ENCODE measurements around the gene NPC2. TPM values are rescaled to one million over a fixed set of nuclear protein-coding genes. Genes with fewer than 3 reads are reported as not detected.

NPC2 gene
- total RNA-seq, 1 experiment from 2014 or later: 141 TPM

DNA sequence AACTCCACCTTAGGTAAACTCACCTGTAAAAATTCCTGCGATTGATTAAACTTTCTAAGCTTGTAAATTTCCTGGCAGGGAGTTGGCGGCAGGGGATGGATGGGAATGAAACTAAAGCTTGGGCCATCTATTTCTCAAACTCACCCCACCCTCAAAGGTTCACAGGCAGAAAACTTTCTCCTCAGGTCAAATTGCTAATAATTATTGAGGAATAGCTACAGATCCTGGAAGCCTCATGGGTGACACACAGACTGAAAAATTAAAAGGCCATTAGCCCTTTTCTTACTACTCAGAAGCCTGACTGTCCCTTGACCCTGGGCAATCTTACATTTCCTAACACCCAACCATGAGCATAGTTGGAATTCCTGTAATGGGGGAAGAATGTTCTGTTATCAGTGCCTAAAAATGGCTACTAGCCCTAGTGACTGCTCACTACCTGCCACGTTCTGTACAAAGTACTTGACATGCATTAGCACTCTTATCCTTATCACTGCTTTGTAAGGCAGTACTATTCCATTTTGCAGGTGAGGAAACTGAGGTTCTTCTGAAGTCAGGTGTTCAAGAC, 54.7 kb downstream of the NPC2 start:
- ChIA-PET CTCF (no interaction called here), POLR2A (no interaction called here)
- ATAC-seq: no peak
- DNase-seq (ENCODE audit: low read depth, low spot score): no peak
- in situ Hi-C loops (cut with HindIII; ENCODE audit: low pct_unique_long_range_greater_than_20kb, low sequenced_read_pairs): no loop called here
- intact Hi-C loops (cut with micrococcal nuclease; ENCODE audit: unreplicated experiment): no loop called here
- no peaks in the 10 kb centered on the region for H3K9me3 ChIP-seq (ENCODE audit: control insufficient read depth, insufficient read depth, low read depth, low read length)
- peaks cover 6% of the 10 kb centered on the region for H3K27me3 ChIP-seq (ENCODE audit: control insufficient read depth, insufficient read depth, low read length)
- H3K36me3 ChIP-seq (ENCODE audit: control insufficient read depth, insufficient read depth, low read length): no peaks in the 10 kb centered on the region
- no peak overlapping the region for H3K27ac ChIP-seq (ENCODE audit: low read length)
- TF ChIP-seq, protein P1, sequence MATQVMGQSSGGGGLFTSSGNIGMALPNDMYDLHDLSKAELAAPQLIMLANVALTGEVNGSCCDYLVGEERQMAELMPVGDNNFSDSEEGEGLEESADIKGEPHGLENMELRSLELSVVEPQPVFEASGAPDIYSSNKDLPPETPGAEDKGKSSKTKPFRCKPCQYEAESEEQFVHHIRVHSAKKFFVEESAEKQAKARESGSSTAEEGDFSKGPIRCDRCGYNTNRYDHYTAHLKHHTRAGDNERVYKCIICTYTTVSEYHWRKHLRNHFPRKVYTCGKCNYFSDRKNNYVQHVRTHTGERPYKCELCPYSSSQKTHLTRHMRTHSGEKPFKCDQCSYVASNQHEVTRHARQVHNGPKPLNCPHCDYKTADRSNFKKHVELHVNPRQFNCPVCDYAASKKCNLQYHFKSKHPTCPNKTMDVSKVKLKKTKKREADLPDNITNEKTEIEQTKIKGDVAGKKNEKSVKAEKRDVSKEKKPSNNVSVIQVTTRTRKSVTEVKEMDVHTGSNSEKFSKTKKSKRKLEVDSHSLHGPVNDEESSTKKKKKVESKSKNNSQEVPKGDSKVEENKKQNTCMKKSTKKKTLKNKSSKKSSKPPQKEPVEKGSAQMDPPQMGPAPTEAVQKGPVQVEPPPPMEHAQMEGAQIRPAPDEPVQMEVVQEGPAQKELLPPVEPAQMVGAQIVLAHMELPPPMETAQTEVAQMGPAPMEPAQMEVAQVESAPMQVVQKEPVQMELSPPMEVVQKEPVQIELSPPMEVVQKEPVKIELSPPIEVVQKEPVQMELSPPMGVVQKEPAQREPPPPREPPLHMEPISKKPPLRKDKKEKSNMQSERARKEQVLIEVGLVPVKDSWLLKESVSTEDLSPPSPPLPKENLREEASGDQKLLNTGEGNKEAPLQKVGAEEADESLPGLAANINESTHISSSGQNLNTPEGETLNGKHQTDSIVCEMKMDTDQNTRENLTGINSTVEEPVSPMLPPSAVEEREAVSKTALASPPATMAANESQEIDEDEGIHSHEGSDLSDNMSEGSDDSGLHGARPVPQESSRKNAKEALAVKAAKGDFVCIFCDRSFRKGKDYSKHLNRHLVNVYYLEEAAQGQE (IDR thresholded peaks at IDR 0.05; ENCODE audit: insufficient read depth in 1 of 2, low read depth in 2 of 2, low read length in 1 of 2): no peak
- TF ChIP-seq POLR2AphosphoS5 (IDR thresholded peaks at IDR 0.05; ENCODE audit: low read depth, low read length) (no peak), TCF7L2 (IDR thresholded peaks at IDR 0.05; ENCODE audit: low read depth, low read length) (no peak), SIN3A (IDR thresholded peaks at IDR 0.05; ENCODE audit: borderline replicate concordance, insufficient read depth, low read depth, low read length) (no peak)
- TF ChIP-seq, protein P2, sequence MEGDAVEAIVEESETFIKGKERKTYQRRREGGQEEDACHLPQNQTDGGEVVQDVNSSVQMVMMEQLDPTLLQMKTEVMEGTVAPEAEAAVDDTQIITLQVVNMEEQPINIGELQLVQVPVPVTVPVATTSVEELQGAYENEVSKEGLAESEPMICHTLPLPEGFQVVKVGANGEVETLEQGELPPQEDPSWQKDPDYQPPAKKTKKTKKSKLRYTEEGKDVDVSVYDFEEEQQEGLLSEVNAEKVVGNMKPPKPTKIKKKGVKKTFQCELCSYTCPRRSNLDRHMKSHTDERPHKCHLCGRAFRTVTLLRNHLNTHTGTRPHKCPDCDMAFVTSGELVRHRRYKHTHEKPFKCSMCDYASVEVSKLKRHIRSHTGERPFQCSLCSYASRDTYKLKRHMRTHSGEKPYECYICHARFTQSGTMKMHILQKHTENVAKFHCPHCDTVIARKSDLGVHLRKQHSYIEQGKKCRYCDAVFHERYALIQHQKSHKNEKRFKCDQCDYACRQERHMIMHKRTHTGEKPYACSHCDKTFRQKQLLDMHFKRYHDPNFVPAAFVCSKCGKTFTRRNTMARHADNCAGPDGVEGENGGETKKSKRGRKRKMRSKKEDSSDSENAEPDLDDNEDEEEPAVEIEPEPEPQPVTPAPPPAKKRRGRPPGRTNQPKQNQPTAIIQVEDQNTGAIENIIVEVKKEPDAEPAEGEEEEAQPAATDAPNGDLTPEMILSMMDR (IDR thresholded peaks at IDR 0.05): no peak
- no peaks in the 10 kb centered on the region for H3K4me1 ChIP-seq (ENCODE audit: control insufficient read depth, insufficient read depth, low read length)
- BruUV-seq (replicated peaks): no TSS peak
- H3K4me3 ChIP-seq (ENCODE audit: low read depth in 2 of 2, low read length in 2 of 2): no peak overlapping the region

DNA sequence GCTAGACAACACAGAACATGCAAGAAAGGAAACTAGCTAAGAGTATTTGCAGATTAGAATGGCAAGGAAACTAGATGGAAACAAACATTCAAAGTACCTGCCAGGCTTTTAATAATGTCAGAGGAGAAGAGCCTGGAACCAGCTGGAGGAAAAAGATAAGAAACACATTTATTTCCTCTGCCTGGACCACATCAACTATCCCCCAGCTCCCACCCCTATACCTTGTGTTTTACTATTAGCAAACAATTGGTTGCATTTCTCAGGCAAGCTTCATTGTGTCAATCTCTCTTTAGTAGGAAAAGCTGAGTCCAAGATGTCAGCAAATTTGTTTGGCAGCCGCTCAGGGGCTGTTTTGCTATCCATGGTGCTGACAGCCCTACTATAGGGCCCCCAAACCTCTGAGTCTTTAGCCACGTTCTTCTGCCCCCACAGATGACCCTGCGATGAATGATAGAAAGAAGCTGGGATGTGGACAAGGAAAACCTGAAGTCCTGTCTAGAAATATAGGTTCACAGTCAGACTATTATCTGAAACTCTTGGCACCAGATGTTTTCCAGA, 55.5 kb downstream of the NPC2 start:
- ATAC-seq: no peak
- in situ Hi-C loops (cut with HindIII; ENCODE audit: low pct_unique_long_range_greater_than_20kb, low sequenced_read_pairs) (no loop called here), intact Hi-C loops (cut with micrococcal nuclease; ENCODE audit: unreplicated experiment) (no loop called here)
- ChIA-PET POLR2A (no interaction called here), CTCF (interaction anchor here (0.6 kb wide), 1 partner anchor 90 kb away, joined by 4 read pairs; no protein-coding TSS in a partner anchor)
- no peak overlapping the region for H3K4me3 ChIP-seq (ENCODE audit: low read depth in 2 of 2, low read length in 2 of 2)
- peaks cover 6% of the 10 kb centered on the region for H3K27me3 ChIP-seq (ENCODE audit: control insufficient read depth, insufficient read depth, low read length)
- H3K9me3 ChIP-seq (ENCODE audit: control insufficient read depth, insufficient read depth, low read depth, low read length): no peaks in the 10 kb centered on the region
- H3K27ac ChIP-seq (ENCODE audit: low read length): no peak overlapping the region
- no peaks in the 10 kb centered on the region for H3K36me3 ChIP-seq (ENCODE audit: control insufficient read depth, insufficient read depth, low read length)
- BruUV-seq (replicated peaks): no TSS peak
- TF ChIP-seq SIN3A (IDR thresholded peaks at IDR 0.05; ENCODE audit: borderline replicate concordance, insufficient read depth, low read depth, low read length) (no peak), TCF7L2 (IDR thresholded peaks at IDR 0.05; ENCODE audit: low read depth, low read length) (no peak), POLR2AphosphoS5 (IDR thresholded peaks at IDR 0.05; ENCODE audit: low read depth, low read length) (no peak)
- TF ChIP-seq, protein P1 (IDR thresholded peaks at IDR 0.05; ENCODE audit: insufficient read depth in 1 of 2, low read depth in 2 of 2, low read length in 1 of 2): peak; percentile 73 to 81
- TF ChIP-seq, protein P2 (IDR thresholded peaks at IDR 0.05): no peak
- H3K4me1 ChIP-seq (ENCODE audit: control insufficient read depth, insufficient read depth, low read length): no peaks in the 10 kb centered on the region
- DNase-seq (ENCODE audit: low read depth, low spot score): no peak
